HG03354 (cell line): ENCODE data around the gene PPP2R5D.

Experiments used
- ATAC-seq: cut with Tn5 transposase; IDR thresholded peaks from one replicate; pipeline ENCODE4 v1.9.1; 2021; ENCODE audit warnings: mild to moderate bottlenecking; ENCODE audit not compliant: unreplicated experiment, poor library complexity, severe bottlenecking

The PPP2R5D gene

DNA sequence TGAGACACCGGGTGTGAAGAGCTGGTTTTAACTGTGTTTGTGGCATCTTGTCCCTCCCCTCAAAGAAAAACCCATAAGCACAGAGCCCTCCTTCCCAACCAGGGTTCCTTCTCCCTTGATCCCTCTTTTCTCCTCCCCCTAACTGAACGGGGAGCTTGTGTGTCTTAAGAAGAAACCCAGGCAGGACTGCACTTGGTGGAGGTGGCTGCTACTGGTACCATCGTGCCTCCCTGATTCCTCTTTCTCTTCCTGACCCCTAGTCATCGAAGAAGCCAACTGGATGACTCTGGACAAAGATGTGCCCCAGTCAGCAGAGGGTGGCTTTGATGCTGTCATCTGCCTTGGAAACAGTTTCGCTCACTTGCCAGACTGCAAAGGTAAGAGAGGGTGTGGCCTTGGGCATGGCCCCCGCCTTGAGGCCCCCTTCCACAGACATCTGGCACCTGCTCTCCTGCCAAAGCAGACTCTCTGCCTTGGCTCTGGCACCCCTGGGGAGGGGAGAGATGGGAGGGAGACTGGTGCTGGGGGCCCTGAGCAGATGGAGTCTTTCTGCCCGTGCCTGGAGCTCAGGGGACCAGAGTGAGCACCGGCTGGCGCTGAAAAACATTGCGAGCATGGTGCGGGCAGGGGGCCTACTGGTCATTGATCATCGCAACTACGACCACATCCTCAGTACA, 21.7 kb upstream of the PPP2R5D start:
- ATAC-seq = no peak

DNA sequence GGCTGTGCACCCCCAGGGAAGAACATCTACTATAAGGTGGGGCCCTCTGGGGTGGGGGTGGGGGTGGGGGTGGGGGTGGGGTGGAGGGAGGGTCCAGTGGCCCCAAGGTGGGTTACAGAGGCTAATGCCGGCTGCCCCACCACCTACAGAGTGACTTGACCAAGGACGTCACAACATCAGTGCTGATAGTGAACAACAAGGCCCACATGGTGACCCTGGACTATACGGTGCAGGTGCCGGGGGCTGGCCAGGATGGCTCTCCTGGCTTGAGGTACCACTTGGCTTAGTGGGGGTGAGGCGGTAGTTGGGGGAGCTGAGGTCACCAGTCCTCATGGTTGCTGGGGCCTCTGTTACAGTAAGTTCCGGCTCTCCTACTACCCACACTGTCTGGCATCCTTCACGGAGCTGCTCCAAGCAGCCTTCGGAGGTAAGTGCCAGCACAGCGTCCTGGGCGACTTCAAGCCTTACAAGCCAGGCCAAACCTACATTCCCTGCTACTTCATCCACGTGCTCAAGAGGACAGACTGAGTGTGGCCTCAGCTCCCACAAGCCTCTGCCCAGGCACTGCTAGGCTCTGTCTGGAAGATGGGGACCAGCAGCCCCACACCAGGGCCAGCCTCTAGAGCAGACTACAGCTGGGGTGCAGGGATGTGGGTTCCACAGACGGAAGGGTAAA, 21.1 kb upstream of the PPP2R5D start:
- no peak for ATAC-seq

DNA sequence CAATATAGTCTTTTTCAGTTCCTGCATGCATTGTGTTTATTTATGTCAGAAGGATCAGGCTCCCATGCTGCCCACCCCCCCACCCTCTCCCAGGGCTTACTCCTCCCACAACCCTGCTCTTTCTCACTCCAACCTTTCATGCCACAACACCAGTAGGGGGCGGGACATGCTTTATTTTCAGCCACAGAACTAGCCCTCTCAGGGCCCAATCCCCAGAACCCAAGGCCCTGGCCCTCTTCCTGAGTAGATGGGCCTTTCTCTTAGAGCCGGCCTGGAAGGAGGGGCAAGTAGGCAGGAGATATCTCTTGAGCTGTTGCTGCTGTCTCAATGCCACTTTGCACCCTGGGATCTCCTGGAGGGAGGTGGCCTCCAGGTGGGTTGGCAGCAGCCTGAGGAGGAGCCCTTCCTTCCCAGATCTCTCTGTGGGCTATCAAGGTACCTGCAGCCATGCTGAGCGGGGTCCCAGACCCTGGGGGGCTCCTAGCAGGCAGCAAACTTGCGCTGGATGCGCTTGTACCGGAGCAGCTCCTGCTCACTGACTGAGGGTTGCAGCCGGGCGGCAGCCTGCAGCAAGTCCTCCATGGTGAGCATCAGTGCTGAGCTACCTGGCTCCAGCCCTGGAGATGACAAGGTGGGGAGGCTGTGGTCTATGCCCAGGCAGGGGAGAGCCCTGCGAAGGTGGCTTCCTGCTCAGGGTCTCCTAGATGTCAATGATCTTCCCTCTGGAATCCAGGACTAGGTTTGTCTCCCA, 20.3 kb upstream of the PPP2R5D start:
- no peak for ATAC-seq

DNA sequence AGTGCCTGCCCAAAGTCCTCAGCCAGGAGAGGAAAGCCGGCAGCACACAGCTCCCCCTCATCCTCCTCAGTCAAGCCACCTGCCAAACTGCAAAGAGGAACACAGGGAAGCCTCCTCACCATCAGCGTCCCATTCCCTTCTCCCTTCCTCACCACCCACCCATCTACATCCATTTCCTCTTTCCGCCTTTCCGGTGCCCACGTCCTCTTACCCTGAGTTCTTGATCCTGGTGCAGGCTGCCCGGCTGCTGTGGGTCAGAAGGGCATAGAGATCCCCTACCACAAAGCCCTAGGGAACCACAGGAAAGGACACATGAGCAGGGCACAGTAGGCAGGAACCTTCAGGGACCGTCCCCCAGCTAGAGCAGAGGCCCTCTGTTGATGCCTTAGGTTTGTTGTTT, 17.8 kb upstream of the PPP2R5D start:
- no peak for ATAC-seq

DNA sequence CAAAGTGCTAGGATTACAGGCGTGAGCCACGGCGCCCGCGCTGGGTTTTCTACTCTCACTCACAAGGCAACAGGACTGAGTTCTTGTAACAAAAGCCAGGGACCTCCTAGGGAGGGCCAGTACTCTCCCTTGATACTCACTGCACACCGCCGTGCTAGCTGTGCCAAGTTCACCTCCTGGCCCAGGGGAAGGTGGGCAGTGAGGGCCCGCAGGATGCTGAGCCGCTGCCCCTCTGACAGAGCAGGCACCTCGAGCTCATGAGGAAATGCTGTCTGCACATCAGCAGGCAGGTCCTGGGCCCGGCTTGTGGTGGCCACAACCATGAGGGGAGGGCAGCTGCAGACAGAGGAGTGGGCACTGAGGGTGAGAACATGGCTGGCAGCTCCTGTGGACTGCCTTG, 17.1 kb upstream of the PPP2R5D start:
- no peak for ATAC-seq

DNA sequence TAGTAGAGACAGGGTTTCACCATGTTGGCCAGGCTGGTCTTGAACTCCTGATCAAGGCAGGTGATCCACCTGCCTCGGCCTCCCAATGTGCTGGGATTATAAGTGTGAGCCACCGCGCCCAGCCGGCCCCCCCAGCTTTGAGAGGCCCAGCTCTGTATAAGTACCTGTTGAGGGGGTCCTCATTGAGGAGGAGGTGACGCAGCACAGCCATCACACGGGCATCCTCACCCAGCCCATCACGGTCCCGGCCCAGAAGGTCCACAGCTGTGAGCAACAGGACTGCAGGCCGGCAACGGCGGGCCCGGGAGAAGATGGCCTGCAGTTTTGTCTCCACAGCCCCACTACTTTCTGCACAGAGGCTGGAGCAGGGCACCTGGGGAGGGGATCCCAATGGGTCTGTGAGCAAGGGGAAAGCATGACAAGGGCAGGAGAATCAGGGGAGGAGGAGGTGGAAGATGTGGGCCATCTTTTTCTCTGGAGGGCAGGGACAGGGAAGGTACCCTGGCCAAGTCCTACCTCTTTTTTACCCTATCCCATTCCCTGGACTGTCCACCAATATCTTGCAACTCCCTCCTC, 16.2 kb upstream of the PPP2R5D start:
- ATAC-seq = no peak

DNA sequence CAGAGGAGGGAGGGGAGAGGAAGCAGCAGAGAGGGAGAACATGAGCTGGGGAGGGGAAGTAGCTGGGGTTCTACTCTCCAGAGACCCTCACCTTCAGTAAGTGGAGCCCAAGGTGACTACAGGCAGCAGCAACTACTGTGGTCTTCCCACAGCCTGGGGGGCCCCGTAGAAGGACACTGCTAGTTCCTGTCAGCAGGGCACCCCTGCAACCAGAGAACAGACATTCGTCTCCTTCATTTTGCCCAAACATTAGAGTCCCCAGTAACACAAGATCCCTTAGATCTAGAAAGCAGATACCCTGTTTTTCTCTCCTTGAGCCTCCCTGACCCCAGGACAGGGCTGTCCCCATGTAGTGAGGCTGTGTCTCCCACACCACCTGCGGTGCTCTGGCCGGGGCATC, 15.6 kb upstream of the PPP2R5D start:
- no peak for ATAC-seq

DNA sequence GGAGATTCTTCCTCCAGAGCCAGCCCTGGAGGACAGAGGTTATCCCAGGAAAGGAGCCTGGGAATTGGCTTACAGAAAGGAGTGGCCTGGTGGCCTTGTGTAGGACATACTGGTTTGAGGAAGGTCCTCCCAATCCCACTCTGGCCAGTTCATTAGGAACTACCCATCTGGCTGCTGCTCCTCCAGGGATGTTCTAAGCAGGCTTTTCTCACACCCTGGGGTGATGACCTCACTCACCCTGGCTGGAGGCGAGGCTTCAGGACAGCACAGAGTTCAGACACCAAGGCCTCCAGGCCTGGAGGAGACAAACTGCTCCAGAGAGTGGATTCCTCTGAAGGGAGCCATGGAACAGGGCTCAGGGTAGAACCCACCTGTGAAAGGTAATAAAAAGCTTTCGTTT, 14.9 kb upstream of the PPP2R5D start:
- no peak for ATAC-seq

DNA sequence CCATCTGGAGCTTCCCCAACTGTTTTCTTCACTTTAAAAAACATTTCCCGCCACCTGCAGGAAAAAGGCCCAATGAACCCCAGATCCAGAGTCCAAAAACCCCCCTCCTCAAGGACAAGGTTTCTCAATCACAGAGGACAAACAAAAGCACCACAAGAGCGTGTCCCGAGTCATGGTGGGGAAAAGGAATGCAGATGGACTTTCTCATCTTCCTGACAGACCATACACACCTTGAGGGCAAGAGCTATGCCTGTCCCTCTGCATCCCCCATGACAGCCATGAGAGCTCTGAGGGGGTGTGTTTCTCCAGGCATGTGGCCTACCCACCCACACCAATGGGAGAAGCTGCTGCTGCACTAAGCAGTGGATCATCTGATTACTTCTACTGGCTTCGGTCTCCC, 14.4 kb upstream of the PPP2R5D start:
- no peak for ATAC-seq

DNA sequence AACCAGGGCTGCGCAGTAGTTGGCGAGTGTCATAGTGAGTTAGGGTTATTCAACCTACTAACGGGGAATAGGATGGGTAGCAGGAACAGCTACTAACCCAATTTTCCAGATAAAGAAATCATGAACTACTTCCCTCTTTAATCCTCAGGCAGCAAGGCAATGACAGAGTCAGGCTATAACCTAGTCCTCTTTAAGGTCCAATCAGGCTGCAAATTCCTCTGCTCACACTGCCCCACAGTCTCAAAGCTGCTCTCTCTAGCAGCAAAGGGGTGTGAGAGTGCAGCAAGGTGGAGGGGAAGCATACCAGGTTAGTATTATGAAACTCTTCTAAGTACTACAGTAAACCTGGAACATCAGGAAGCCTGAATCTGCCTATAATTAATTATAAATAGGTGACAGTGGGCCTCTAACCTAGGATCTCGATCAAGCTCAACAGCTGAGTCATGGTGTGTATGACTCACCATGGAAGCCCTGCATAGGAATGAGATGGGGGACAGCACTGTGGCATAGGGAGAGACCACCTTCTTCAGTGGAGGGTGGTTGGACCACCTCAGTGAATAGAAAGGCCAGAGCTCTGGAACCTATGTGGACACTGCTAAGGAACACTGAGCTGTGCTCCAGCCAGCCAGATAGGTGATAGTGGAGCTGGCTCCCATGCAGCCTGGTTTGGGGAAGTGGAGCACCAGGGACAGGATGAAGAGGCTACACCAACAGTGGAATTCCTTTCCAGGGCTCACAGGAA, 13.3 kb upstream of the PPP2R5D start:
- ATAC-seq = no peak

DNA sequence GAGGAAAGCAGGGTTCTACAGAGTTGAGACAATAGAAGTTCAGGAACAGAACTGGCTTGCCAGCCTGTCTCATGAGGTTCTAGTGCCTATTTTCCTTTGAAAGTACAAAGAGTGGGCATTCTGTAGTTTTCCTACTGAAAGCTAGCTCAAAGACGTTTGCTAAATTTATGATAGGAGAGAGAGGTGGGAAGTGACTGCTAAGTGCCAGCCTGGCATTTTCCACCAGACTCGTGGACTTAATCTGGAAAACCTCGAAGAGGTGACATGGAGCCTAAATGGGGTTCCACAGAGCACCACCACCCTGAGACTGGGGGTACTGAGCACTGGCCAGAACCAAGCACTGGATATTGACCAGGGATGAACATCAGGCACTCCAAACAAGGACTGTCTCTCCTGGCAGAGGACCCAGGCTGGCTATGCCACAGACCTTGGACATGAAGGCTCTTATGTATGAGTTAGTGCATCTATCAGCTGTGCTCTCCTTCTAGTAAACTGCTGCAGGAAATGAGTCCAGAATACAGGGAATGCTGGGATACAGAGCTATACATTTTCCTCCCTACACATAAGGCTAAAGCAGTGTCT, 12.5 kb upstream of the PPP2R5D start:
- ATAC-seq = no peak

DNA sequence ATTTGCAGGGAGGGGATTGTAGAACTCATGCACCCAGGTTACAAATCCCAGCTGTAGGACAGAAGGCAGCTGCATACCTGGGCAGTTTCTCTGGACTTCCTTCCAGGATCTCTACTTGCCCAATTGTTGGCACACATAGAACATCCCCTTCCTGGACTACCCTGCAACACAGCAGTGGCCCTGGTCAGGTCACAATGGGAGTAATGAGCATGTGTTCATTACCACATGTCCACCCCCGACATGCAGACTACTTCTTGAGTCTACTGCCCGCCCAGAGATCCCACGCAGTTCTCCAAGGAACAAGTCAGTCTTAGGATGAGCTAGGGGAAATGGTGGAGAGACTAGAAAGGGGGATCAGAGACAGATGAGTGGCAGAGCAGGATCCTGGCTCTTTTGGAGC, 10.4 kb upstream of the PPP2R5D start:
- ATAC-seq = no peak

DNA sequence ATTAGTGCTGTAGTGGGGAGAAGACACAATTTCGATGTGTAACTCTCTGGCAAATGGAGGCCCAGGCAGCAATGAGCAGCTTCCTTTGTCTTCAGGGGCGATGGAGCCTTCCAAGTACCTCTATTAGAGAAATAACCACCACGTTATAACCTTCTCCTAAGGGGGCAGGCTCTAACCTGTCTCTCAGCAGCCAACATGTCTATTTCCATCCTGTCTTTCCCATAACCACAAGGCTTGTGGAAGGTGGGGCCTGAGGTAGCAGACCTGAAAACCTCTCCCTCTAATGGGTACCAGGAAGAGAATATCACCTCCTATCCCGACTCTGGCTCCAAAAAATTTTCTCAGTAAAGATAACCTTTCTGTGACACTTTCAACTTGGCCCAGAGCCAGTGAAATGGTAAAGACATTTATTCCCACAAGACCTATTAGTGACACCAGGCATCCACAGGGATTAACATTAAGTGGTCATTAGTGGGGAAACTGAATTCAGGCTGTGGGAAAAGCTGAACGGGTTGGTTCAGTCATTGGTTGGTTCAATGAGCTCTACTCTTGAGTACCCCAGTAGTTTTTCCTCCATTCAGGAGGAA, 9.4 kb upstream of the PPP2R5D start:
- no peak for ATAC-seq

DNA sequence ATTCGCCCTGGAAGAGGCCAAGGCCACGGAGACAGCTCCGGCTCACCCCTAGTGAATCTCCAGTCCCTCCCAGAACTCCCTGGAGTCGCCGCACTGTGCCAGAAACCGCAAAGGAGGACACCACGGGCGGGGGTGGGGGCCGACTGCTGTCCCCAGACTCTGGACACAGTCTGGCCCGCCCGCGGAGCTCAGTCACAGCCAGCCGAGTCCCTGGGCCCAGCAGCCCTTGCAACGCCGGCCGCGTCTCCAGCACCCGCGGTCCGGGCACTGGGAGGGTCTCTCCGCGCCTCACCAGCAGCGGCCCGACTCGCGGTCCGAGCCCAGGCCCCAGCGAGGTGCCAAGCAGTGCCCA, 5.9 kb upstream of the PPP2R5D start:
- ATAC-seq = peak; percentile 34

DNA sequence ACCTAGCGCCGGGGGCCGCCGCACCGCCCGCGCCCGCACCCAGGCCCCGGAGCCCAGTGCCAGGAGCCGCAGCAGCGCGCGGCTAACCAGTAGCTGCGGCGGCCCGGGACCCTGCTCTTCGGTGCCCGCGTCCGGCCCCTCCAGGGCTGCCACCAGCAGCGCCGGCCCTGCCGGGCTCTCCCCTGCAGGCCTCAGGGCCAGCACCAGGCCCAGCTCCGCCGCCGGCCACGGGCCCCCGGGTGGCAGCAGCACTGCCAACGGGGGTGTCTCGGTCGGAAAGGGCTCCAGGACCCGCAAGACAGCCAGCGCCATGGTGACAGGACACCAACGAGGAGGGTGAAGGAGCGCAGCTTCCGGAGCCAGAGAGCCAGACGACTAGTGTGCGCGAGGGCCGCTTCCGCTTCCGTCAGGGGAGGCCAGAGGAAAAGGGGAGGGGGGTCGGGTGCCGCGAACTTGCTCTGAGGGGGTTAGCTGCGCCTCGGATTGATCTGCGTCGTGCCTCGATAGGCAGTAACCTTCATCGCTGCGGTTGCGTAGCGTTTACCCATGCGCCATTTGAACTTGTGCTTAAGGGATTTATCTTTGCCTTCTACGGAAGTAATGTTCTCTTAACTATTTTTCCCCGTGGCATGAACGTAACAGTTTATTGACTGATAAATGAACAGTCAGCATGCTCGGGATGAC, 5.4 kb upstream of the PPP2R5D start, which contains the start of gene PEX6:
PEX6 (minus strand) TSS at position 343 of the 684 bp plus-strand sequence; CDS start at position 312, 31 bp downstream.
- peak; percentile 97 for ATAC-seq

DNA sequence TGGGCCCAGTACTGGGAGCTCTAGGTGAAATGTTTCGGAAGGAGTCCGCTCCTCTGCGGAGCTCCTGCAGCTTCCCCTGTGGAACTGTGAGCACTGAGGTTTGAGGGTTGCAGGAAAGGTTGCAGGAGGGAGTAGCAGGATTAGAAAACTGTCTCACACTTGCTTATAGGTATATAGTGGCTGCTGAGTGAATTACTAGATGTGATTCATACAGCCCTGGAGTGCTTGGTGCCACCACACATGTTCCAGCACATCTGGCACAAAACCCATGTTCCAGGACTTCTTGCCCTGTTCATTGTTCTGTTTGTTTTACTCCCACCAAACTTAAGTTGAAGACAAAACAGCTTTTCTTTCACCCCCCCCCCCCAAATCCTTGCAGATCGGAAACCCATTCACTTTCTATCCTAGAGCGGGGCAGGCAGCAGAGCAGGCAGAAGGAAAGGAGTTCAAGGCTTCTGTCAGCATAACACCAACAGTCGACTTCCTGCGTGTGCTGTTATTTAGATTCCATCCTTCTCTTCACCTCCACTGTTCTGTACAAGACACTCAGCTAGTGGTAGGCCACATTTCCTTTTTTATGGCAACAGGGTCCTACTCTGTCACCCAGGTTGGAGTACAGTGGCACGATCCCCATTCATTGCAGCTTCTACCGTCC, 4.7 kb upstream of the PPP2R5D start:
- no peak for ATAC-seq

DNA sequence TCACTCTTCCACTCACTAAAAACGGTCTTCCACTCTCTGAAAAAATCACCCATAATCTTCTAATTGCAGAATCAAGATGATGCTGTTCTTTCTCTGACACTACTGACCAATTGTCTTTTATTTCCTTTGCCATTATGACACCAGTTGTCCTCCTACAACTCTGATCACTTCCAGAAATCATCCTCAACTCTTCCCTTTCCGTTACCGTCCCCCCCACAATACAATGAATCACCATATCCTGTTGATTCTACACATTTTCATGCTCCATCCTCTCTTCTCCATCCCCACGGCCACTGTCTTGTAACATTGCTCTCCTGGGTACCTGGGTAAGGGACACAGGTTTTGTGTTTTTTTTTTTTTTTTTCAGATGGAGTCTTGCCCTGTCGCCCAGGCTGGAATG, 2.5 kb upstream of the PPP2R5D start:
- no peak for ATAC-seq

DNA sequence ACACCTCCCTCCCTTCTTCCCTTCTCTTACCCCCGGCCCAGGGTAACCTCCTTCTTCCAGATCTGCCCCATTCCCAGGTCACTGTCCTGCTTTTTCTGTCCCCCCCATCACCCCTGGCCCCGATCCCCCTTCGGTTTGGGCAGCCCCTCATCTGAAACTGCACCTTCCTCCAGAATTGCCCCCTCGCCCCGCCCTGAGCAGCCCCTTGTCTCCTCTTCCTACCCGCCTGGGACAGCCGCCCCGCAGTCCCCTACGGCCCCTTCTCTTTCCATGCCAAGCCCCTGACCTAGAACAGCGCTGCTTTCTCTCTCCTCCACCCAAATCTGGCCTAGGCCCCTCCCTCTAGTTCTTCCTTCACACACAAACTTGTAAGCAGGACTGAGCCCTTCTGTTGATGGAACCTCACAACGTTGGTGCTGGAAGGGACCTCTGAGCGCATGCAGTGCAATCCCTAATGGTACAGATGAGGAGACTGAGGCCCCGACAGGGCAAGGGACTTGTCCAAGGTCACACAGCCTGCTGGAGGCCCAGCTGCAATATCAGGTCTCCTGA, 630 bp downstream of the PPP2R5D start:
- ATAC-seq = no peak
